ENCODE results near the gene ZNF385B. TPM values are rescaled to one million over a fixed set of nuclear protein-coding genes. Genes with fewer than 3 reads are reported as not detected.

The ZNF385B gene
- total RNA-seq, 1 experiment from 2014 or later = 9.3 TPM

GRCh38 chr2:179432751-179433150 is 428.7 kb downstream of the ZNF385B start:
- Histone ChIP-seq H3K4me3 (replicated peaks in 1 of 2; ENCODE audit: low read depth in 1 of 2, low read length in 2 of 2) (no peak overlapping the region), H3K4me2 (ENCODE audit: low read length) (no peak overlapping the region), H3K9me3 (ENCODE audit: control insufficient read depth in 1 of 2, insufficient read depth in 1 of 2, low read depth in 1 of 2, low read length in 2 of 2) (no peaks in the 10 kb centered on the region), H3K4me1 (ENCODE audit: control insufficient read depth in 1 of 2, insufficient read depth in 2 of 2, low read length in 2 of 2) (no peaks in the 10 kb centered on the region), H2AFZ (ENCODE audit: low read depth, low read length, poor library complexity, severe bottlenecking) (no peak overlapping the region), H3K27ac (ENCODE audit: low read depth, low read length) (no peak overlapping the region), H3K27me3 (ENCODE audit: insufficient read depth, low read length) (no peaks in the 10 kb centered on the region), H3K36me3 (ENCODE audit: control insufficient read depth in 1 of 2, insufficient read depth in 2 of 2, low read length in 2 of 2) (no peaks in the 10 kb centered on the region), H3K9ac (ENCODE audit: low read length) (no peak overlapping the region), H4K20me1 (ENCODE audit: insufficient read depth) (no peaks in the 10 kb centered on the region), H3K9me2 (ENCODE audit: insufficient read depth) (no peaks in the 10 kb centered on the region), H3K79me2 (ENCODE audit: insufficient read depth, low read length) (no peaks in the 10 kb centered on the region)
- DNase-seq (ENCODE audit: low read depth, low spot score) (no peak), ATAC-seq (no peak)
- ChIA-PET CTCF (interaction anchor here (0.9 to 1.3 kb wide), 2 partner anchors 8 to 22 kb away, joined by 3 to 4 read pairs; no protein-coding TSS in a partner anchor), RAD21 (ENCODE audit: low non-redundant PET in 1 of 2, low total read pairs in 2 of 2, uncharacterized antibody in 2 of 2, unreplicated experiment in 2 of 2) (no interaction called here), POLR2A (no interaction called here)
- TF ChIP-seq FOSL1 (IDR thresholded peaks at IDR 0.05; ENCODE audit: low read depth) (no peak), SP1 (IDR thresholded peaks at IDR 0.05; ENCODE audit: low read depth) (no peak), CEBPB (IDR thresholded peaks at IDR 0.05; ENCODE audit: low read depth) (no peak), JUND (IDR thresholded peaks at IDR 0.05) (no peak), POLR2AphosphoS5 (IDR thresholded peaks at IDR 0.05; ENCODE audit: low read depth, low read length) (no peak), TCF7L2 (IDR thresholded peaks at IDR 0.05; ENCODE audit: borderline replicate concordance, extremely low read depth, insufficient read depth, insufficient read length) (no peak), ZNF274 (IDR thresholded peaks at IDR 0.05; ENCODE audit: low read depth, low read length) (no peak), POLR2A (IDR thresholded peaks at IDR 0.05; ENCODE audit: borderline replicate concordance, extremely low read depth, insufficient read depth, insufficient read length) (no peak), REST (IDR thresholded peaks at IDR 0.05; ENCODE audit: low read depth) (no peak), YY1 (IDR thresholded peaks at IDR 0.05; ENCODE audit: extremely low read depth, insufficient replicate concordance, low read depth, low read length) (no peak), ZBTB33 (IDR thresholded peaks at IDR 0.05; ENCODE audit: extremely low read depth, insufficient replicate concordance, low read length) (no peak), CBX3 (IDR thresholded peaks at IDR 0.05; ENCODE audit: low read depth) (no peak), ELF1 (IDR thresholded peaks at IDR 0.05; ENCODE audit: borderline replicate concordance, low read depth) (no peak), MAX (IDR thresholded peaks at IDR 0.05) (no peak), EZH2phosphoT487 (IDR thresholded peaks at IDR 0.05; ENCODE audit: borderline replicate concordance) (no peak), ATF3 (IDR thresholded peaks at IDR 0.05) (no peak), SRF (IDR thresholded peaks at IDR 0.05; ENCODE audit: low read depth) (no peak), EZH2 (IDR thresholded peaks at IDR 0.05) (no peak)
- intact Hi-C loops (cut with micrococcal nuclease) = no loop called here
- no TSS peak for BruUV-seq (replicated peaks)

All from HCT116 (cell line).